A673 (cell line): ENCODE results near the gene RBBP6. TPM values are rescaled to one million over a fixed set of nuclear protein-coding genes. Genes with fewer than 3 reads are reported as not detected.

Source experiments
- BruUV-seq: library from RNA; stranded (reverse); fragments of 400-500 nt; replicated peaks from 2 replicates; lab custom pipeline; 2021; lab: Mats Ljungman, UMichigan
- CTCF ChIA-PET: fragments of 300-600 bp; sonication (Branson Sonifier 250); formaldehyde crosslinking; loops from one replicate; lab custom pipeline; 2022; ENCODE audit warnings: antibody characterized with exemption; lab: Charles Lee
- POLR2A ChIA-PET: fragments of 300-600 bp; sonication (Branson Sonifier 250); formaldehyde crosslinking; loops from one replicate; lab custom pipeline; 2022; ENCODE audit warnings: antibody characterized with exemption; ENCODE audit not compliant: low non-redundant PET; lab: Charles Lee
- DNase-seq: peaks from one replicate; pipeline ENCODE4 v3.0.0-alpha.2; 2015; ENCODE audit warnings: low spot score
- H3K27ac ChIP-seq: fragments of 200-600 bp; sonication (generic); 2 replicates; pipeline ENCODE4 v1.5.1; 2016; ENCODE audit warnings: mixed run types, low read depth, mild to moderate bottlenecking, mixed read lengths, antibody characterized with exemption, low read length; ENCODE audit not compliant: poor library complexity, severe bottlenecking
- H3K27me3 ChIP-seq: fragments of 200-600 bp; sonication (generic); replicated peaks from 2 replicates; pipeline ENCODE4 v1.6.1; 2017; ENCODE audit warnings: mixed run types, low read depth, mild to moderate bottlenecking, mixed read lengths, antibody characterized with exemption, low read length; ENCODE audit not compliant: insufficient read depth, poor library complexity
- H3K36me3 ChIP-seq: fragments of 200-600 bp; sonication (generic); 2 replicates; pipeline ENCODE4 v1.6.1; 2016; ENCODE audit warnings: mixed run types, mild to moderate bottlenecking, mixed read lengths, antibody characterized with exemption, low read length; ENCODE audit not compliant: insufficient read depth, poor library complexity, severe bottlenecking
- H3K4me1 ChIP-seq: fragments of 200-600 bp; sonication (generic); 2 replicates; pipeline ENCODE4 v1.6.1; 2017; ENCODE audit warnings: mixed run types, mild to moderate bottlenecking, mixed read lengths, antibody characterized with exemption, low read length; ENCODE audit not compliant: insufficient read depth, poor library complexity, severe bottlenecking
- H3K4me3 ChIP-seq: fragments of 200-600 bp; sonication (generic); 2 replicates; pipeline ENCODE4 v1.5.1; 2016; ENCODE audit warnings: low read depth, mixed run types, mild to moderate bottlenecking, mixed read lengths, low read length; ENCODE audit not compliant: poor library complexity, severe bottlenecking
- H3K9me3 ChIP-seq: fragments of 200-600 bp; sonication (generic); 2 replicates; pipeline ENCODE4 v1.6.1; 2016; ENCODE audit warnings: mixed run types, low read depth, mild to moderate bottlenecking, mixed read lengths, antibody characterized with exemption, low read length; ENCODE audit not compliant: poor library complexity, severe bottlenecking
- CTCF ChIP-seq: fragments of 300-800, 200-600 bp; sonication (generic); conservative IDR thresholded peaks from 2 replicates; pipeline ENCODE4 v1.5.1; 2017; ENCODE audit warnings: low read depth, mild to moderate bottlenecking, antibody characterized with exemption, low read length, moderate library complexity, mixed read lengths
- EZH2 ChIP-seq: fragments of 200-600 bp; sonication (generic); IDR thresholded peaks from 2 replicates; pipeline ENCODE4 v1.6.1; 2017; ENCODE audit warnings: borderline replicate concordance, low read depth, mild to moderate bottlenecking, mixed read lengths, antibody characterized with exemption, low read length; ENCODE audit not compliant: poor library complexity, severe bottlenecking
- intact Hi-C: fragments of 100-400 bp; cut with micrococcal nuclease; formaldehyde crosslinking; loops from one replicate; pipeline ENCODE4 v1.10.0; 2022; ENCODE audit not compliant: unreplicated experiment
- total RNA-seq: library from RNA; stranded (reverse); gene quantifications from 2 replicates; pipeline ENCODE4 v1.2.3, GENCODE V29; 2021

The RBBP6 gene
- total RNA-seq, 1 experiment from 2014 or later = 78.9 TPM

- TF ChIP-seq EZH2 = no peak
- TF ChIP-seq CTCF = no peak
- CTCF ChIA-PET = no interaction called here
- DNase-seq = no peak
- BruUV-seq = no TSS peak
- no peak overlapping the region for H3K4me3 ChIP-seq
- no peaks in the 10 kb centered on the region for H3K9me3 ChIP-seq
- H3K36me3 ChIP-seq = no peaks in the 10 kb centered on the region
- H3K4me1 ChIP-seq = no peaks in the 10 kb centered on the region
- no peaks in the 10 kb centered on the region for H3K27me3 ChIP-seq
- POLR2A ChIA-PET = no interaction called here
- no peak overlapping the region for H3K27ac ChIP-seq
- intact Hi-C loops = no loop called here
These were observed 18.4 kb upstream of the RBBP6 start for GRCh38 chr16:24520983-24521382.

GRCh38 chr16:24522751-24523150 lies 16.6 kb upstream of the RBBP6 start:
- intact Hi-C loops = no loop called here
- TF ChIP-seq EZH2 (no peak), CTCF (no peak)
- Histone ChIP-seq H3K4me3 (no peak overlapping the region), H3K27me3 (no peaks in the 10 kb centered on the region), H3K27ac (no peak overlapping the region), H3K36me3 (no peaks in the 10 kb centered on the region), H3K9me3 (no peaks in the 10 kb centered on the region), H3K4me1 (no peaks in the 10 kb centered on the region)
- ChIA-PET POLR2A (no interaction called here), CTCF (interaction anchor here (0.6 kb wide), 1 partner anchor 43 kb away, joined by 3 read pairs; no protein-coding TSS in a partner anchor)
- no TSS peak for BruUV-seq
- no peak for DNase-seq

GRCh38 chr16:24523569-24523968 lies 15.8 kb upstream of the RBBP6 start:
- no TSS peak for BruUV-seq
- POLR2A ChIA-PET = no interaction called here

More at GRCh38 chr16:24523569-24523968, 15.8 kb upstream of the RBBP6 start:
- TF ChIP-seq EZH2 (no peak), CTCF (no peak)
- intact Hi-C loops = no loop called here
- DNase-seq = no peak
- H3K4me1 ChIP-seq = no peaks in the 10 kb centered on the region
- H3K9me3 ChIP-seq = no peaks in the 10 kb centered on the region
- no peaks in the 10 kb centered on the region for H3K36me3 ChIP-seq
- no peak overlapping the region for H3K4me3 ChIP-seq
- CTCF ChIA-PET = no interaction called here
- H3K27me3 ChIP-seq = no peaks in the 10 kb centered on the region
- H3K27ac ChIP-seq = no peak overlapping the region
